OCI-LY3 (cell line): Measurements from ENCODE around the gene MPPED1.

Experiments used
- CTCF ChIP-seq: fragments of 200-600, 300-600 bp; sonication (generic); IDR thresholded peaks from 2 replicates; pipeline ENCODE4 v1.5.1; 2014; ENCODE audit warnings: antibody characterized with exemption, low read length, low read depth
- EZH2phosphoT487 ChIP-seq: fragments of 200-600 bp; shearing (Covaris generic); IDR thresholded peaks from 2 replicates; pipeline ENCODE4 v1.6.1; 2018; ENCODE audit warnings: antibody characterized with exemption, mixed run types, low read depth

- no peak; the same call in 1 of the 2 replicates for TF ChIP-seq CTCF
- TF ChIP-seq EZH2phosphoT487, result no peak
These were observed 64.5 kb downstream of the MPPED1 start for GRCh38 chr22:43476341-43476740.
